ENCODE data around the gene RPH3AL.

- TF ChIP-seq CTCF (IDR thresholded peaks at IDR 0.05) (no peak), POLR2A (IDR thresholded peaks at IDR 0.05) (no peak)
Measured at GRCh38 chr17:258045-258734, 94.4 kb downstream of the RPH3AL start.

Measured in transverse colon (tissue), 3 donors.